ENCODE data around the gene SYT8. TPM values are rescaled to one million over a fixed set of nuclear protein-coding genes. Genes with fewer than 3 reads are reported as not detected.

The SYT8 gene
- total RNA-seq, 1 experiment from 2014 or later = not detected

DNA sequence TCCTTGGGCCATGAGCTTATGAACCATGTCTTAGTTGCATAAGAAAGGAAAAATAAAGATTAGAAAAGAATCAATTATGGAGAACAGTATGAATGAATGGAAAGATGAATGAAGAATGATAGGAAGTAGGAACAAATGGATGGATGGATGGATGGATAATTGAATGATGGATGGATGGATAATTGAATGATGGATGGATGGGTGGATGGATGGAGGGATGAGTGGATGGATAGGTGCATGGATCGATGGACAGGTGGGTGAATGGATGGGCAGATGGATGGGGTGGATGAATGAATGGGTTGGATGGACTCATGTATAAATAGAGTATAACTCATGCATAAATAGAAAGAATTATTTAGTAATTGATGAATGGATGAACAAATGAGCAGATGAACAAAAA lies 25.3 kb downstream of the SYT8 start:
- DNase-seq (ENCODE audit: low read depth) = no peak

DNA sequence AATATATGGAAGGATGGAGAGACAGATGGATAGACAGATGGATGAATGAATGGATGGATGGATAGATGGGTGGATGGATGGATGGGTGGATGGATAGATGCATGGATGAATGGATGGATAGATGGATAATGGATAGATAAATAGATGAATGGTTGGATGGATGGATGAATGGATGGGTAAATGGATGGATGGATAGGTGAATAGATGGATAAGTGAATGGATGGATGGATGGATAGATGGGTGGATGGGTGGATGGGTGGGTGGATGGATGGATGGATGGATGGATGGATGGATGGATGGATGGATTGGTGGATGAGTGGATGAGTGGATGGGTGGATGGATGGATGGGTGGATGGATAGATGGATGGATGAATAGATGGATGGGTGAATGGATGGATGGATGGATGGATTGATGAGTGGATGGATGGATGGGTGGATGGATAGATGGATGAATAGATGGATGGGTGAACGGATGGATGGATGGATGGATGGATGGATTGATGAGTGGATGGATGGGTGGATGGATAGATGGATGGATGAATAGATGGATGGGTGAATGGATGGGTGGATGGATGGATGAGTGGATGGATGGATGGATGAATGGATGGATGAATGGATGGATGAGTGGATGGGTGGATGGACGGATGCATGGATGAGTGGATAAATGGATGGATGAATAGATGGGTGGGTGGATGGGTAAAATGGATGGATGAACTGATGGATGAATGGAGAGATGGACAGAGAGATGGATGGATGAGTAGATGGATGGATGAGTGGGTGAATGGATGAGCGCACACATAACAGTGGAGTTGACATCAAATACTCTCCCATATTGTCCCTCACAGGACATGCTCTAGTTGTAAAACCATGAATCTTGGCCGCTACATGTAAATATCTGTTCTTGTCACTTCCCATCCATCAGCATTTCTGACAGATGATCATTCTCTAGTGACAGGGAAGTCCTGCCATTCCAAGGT lies 26.9 kb downstream of the SYT8 start:
- DNase-seq (ENCODE audit: low read depth) = no peak

DNA sequence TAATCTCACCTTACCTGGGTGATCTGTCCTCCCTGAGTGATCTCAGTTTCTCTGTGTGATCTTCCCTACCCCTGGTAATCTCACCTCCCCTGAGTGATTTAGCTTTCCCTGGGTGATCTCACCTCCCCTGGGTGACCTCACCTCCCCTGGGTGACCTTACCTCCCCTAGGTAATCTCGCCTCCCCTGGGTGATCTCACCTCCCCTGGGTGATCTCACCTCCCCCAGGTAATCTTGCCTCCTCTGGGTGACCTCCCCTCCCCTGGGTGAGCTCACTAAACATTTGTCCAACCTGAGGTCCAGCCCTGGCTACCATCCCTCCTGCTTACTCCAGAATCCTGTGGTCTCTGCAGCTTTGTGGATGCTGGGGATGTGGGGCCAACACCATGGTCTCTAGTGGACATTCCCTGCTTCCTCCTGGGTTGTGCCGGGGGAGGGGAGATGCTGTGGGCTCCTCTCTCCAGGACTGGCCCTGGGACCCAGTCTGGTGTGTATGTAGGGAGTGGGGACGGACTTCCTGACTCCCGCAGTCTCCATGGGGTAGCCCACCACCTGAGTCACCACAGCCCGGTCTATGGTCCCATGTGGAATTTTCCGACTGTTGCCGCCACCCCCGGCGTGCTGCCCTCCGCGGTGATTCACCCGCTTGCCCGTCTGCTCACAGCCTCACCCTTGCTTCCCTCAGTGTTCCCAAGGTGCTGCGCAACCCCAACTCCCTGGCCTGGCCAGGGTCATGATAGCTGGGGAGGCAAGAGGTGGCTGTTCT lies 28.0 kb downstream of the SYT8 start:
- peak; percentile 90 for DNase-seq (ENCODE audit: low read depth)

- DNase-seq (ENCODE audit: low read depth) = peak; percentile 96
These were observed 28.8 kb downstream of the SYT8 start for GRCh38 chr11:1863352-1864216.

- DNase-seq (ENCODE audit: low read depth) = peak; percentile 80
These were observed 29.4 kb downstream of the SYT8 start for GRCh38 chr11:1864231-1864630.

DNA sequence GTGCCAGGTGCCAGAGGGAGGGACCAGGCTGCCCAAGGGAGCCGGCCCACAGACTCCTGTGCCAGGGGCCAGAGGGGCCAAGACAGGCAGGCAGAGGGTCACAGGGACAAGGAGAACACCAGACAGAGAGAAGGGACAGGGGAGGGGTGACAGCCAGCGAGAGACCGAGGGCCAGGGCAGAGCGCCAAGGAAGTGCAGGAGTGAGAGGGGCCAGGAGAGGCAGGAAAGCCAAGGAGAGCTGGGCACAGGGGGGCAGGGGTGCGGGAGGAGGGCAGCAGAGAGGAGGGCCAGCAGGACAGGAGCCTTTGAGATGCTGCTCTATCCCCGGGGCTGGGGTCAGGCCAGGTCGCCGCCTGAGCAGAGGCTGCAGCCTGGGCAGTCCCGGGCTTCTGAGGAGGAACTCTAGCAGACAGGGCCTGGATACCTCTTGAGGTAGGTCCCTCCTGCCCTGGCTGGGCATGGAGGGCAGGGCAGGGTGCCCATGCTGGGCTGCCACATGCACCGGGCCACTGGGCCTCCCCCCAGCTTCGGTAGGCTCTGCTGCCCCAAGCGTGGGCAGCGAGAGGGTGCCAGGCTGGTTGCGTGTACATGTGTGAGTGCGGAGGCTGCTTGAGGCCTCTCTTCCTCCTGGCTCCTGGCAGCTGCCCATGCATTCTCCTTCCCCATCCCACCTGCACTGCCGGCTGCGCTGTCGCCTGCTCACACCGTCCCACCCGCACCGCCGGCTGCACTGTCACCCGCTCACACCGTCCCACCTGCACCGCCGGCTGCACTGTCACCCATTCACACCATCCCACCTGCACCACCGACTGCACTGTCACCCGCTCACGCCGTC lies 30.3 kb downstream of the SYT8 start:
- peak; percentile 51 for DNase-seq (ENCODE audit: low read depth)

DNA sequence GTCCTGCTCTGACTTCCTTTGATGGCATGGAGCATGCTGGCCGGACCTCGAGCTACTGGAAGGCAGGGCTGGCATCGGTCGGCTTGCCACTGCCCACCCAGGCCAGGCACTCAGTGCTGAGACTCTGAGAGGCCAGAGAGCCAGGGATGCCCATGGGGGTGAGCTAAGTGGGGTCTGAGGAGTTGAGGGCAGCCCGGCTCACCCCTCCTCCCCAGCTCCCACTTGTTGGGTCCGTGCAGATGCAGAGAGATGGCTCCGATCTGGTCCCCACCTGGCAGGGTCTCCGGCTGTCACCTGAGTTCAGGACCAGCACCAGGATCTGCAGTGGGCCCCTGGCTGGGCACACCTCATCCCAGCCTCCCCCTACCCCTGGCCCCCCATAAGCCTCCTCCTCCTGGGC lies 31.4 kb downstream of the SYT8 start:
- DNase-seq (ENCODE audit: low read depth) = no peak

DNA sequence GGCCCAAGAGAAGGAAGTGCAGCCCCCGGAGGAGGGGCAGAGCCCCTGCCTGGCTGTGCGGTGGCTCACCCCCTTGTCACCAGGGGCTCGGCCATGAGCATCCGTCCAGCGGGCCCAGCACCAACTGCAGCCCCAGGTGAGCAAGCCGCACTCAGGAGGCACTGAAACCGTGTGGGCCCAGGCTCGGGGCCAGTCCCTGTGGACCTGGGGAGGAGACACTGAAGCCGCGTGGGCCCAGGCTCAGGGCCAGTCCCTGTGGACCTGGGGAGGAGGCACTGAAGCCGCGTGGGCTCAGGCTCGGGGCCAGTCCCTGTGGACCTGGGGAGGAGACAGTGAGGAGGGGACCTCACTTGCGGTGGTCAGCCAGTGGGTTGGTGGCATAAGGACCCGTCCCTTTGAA lies 32.0 kb downstream of the SYT8 start:
- DNase-seq (ENCODE audit: low read depth) = no peak

- no peak for DNase-seq (ENCODE audit: low read depth)
These were observed 32.6 kb downstream of the SYT8 start for GRCh38 chr11:1867381-1867780.

DNA sequence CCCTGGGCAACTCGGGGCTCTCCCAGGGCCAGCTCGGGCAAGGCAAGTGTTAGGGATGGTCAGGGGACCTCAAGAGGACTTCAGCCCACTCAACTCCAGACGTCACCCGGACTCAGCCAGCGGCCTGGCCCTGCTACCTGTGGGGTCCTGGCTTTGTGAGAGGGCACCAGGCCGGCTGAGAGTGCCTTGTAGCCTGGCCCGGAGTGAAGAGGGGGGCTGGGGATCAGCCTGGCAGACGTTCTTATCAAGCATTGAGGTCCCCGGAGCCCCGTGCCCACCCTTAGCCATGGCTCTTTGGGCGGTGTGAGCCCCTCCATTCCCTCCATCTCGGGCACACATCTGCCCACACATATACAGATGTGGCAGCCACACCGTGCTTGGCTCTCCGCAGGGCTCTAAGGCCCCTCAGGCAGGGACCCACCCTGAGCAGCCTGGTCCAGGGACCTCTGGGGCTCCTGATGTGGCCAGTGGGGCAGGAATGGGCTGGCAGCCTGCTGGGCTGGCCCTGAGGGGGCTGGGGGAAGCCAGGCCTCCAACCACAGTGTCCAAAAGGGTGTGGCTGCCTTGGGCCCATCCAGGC lies 33.4 kb downstream of the SYT8 start:
- no peak for DNase-seq (ENCODE audit: low read depth)

- DNase-seq (ENCODE audit: low read depth) = peak; percentile 42
These were observed 34.0 kb downstream of the SYT8 start for GRCh38 chr11:1868636-1869291.

- peak; percentile 16 for DNase-seq (ENCODE audit: low read depth)
These were observed 34.9 kb downstream of the SYT8 start for GRCh38 chr11:1869427-1870325.

DNA sequence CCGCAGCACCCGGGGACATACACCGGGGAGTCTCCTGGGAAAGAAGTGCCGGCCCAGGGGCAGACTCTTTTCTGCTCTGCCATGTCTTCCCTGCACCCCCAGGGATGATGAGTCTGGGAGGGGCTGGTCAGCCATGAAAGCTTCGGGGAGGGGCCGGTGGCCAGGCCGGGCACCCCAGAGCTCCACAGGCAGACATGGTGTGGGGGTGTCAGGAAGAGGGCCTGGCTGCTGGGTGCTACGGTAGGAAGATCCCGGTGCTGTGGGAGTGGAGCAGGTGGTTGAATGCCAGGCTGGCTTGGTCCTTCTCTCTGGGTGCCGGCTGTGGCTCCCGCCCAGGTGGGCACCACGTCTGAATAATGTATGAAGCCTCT lies 35.5 kb downstream of the SYT8 start:
- DNase-seq (ENCODE audit: low read depth) = no peak

GRCh38 chr11:1870721-1871466 lies 36.1 kb downstream of the SYT8 start:
- no peak for DNase-seq (ENCODE audit: low read depth)

DNA sequence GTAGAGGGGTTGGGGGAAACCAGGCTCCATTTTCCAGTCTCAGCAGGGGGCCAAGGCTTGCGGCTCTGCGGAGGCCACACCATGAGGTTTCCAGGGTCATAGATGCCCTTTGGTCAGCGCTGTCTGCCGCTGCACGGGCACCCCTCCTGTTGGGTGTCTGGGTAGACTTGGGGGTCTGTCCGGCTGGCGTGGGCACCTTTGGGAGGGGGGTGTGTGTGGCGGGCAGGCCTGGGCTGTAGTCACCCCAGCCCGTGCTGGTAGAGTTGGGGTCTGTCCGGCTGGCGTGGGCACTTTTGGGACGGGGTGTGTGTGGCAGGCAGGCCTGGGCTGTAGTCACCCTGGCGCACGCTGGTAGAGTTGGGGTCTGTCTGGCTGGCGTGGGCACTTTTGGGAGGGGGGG lies 36.7 kb downstream of the SYT8 start:
- no peak for DNase-seq (ENCODE audit: low read depth)

DNA sequence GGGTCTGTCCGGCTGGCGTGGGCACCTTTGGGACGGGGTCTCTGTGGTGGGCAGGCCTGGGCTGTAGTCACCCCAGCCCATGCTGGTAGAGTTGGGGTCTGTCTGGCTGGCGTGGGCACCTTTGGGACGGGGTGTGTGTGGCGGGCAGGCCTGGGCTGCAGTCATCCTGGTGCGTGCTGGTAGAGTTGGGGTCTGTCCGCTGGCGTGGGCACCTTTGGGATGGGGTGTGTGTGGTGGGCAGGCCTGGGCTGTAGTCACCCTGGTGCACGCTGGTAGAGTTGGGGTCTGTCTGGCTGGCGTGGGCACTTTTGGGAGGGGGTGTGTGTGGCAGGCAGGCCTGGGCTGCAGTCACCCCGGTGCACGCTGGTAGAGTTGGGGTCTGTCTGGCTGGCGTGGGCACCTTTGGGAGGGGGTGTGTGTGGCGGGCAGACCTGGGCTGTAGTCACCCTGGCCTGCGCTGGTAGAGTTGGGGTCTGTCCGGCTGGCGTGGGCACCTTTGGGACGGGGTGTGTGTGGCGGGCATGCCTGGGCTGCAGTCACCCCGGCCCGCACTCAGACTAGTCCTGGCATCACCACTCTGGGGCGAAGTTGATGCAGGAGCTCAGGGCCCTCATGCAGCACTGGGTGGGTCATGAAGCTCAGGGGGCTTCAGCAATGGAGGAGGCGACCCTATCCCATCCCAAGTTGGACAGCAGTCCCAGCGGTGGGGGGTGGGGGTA lies 37.6 kb downstream of the SYT8 start:
- no peak for DNase-seq (ENCODE audit: low read depth)

GRCh38 chr11:1873048-1873812 lies 38.4 kb downstream of the SYT8 start:
- DNase-seq (ENCODE audit: low read depth) = peak; percentile 58

All from M059J (cell line).